Measurements from ENCODE around the gene UBL7.

DNA sequence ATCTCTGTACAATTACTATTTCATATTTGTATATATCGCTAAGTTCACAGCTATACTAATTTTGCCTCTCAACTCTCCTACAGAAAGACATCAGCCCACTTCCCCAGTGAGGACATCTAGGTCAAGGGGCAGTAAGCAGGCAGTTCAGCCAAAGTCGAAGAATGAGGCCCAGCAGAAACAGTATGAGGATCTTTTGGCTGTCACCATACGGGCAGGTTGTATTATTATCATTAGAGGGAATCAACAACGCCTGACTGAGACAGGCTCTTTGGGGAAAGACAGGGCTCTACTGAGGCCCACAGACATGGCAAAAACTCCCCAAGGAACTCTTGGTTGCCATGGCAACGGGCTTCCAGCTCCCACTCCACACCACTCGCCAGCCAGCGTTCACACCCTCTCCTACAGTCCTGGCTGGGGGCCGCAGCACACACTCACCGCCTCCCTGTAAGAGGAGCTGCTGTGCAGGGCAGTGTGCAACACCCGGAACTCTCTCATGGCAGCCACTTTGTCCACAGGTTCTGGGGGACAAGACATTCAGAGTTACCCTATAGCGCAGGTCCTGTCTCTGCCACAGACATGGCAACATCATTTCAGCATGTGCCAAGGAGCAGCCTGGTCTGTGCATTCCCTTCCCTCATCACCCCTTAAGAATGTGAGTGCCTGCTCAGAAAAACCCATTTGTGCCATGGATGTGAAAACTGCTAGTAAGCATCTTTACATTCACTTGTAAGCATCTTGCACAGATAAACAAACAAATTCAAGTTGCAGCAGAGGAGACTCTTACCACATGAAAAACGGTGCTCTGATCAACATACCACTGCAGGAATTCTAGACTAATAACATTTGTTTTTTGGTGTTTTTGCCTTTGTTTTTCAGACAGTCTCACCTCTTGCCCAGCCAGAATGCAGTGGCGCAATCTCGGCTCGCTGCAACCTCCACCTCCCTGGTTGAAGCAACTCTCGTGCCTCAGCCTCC lies 8.8 kb downstream of the UBL7 start:
- TF ChIP-seq, protein P1, sequence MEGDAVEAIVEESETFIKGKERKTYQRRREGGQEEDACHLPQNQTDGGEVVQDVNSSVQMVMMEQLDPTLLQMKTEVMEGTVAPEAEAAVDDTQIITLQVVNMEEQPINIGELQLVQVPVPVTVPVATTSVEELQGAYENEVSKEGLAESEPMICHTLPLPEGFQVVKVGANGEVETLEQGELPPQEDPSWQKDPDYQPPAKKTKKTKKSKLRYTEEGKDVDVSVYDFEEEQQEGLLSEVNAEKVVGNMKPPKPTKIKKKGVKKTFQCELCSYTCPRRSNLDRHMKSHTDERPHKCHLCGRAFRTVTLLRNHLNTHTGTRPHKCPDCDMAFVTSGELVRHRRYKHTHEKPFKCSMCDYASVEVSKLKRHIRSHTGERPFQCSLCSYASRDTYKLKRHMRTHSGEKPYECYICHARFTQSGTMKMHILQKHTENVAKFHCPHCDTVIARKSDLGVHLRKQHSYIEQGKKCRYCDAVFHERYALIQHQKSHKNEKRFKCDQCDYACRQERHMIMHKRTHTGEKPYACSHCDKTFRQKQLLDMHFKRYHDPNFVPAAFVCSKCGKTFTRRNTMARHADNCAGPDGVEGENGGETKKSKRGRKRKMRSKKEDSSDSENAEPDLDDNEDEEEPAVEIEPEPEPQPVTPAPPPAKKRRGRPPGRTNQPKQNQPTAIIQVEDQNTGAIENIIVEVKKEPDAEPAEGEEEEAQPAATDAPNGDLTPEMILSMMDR (IDR thresholded peaks at IDR 0.05; ENCODE audit: low read depth, low read length) = no peak
- TF ChIP-seq EZH2phosphoT487 (IDR thresholded peaks at IDR 0.05; ENCODE audit: low read depth) = no peak
